H1 (cell line): ENCODE data around the gene TRIM9. TPM values are rescaled to one million over a fixed set of nuclear protein-coding genes. Genes with fewer than 3 reads are reported as not detected.

Experiments
- CTCF ChIA-PET: fragments of 300-600 bp; sonication (Branson Sonifier 250); formaldehyde crosslinking; loops from one replicate; lab custom pipeline; 2021; ENCODE audit not compliant: partially characterized antibody; lab: Charles Lee
- POLR2A ChIA-PET: fragments of 300-600 bp; sonication (Branson Sonifier 250); formaldehyde crosslinking; loops from one replicate; lab custom pipeline; 2021; ENCODE audit warnings: inconsistent platforms; ENCODE audit not compliant: partially characterized antibody; lab: Charles Lee
- DNase-seq, 2 experiments: peaks; one replicate each; pipeline versions ENCODE4 v3.0.0 to v3.0.0-alpha.2; 2010 to 2022; ENCODE audit warnings: low spot score in 2 of 2, low read depth in 1 of 2, mixed read lengths in 1 of 2
- FAIRE-seq: peaks from 2 replicates; lab custom pipeline; 2011; peaks lifted over from hg19 to GRCh38; lab: Jason Lieb, UNC
- H2AFZ ChIP-seq: 2 replicates; pipeline ENCODE4 v1.8.1; 2012; ENCODE audit warnings: low read length, inconsistent platforms
- H2AK5ac ChIP-seq: 2 replicates; pipeline ENCODE4 v1.6.1; 2013; ENCODE audit warnings: low read depth, low read length
- H2BK120ac ChIP-seq: replicated peaks from 2 replicates; pipeline ENCODE3; 2013; ENCODE audit warnings: low read depth, low read length, inconsistent platforms
- H2BK12ac ChIP-seq: 2 replicates; pipeline ENCODE4 v1.6.1; 2013; ENCODE audit warnings: low read depth, low read length
- H2BK15ac ChIP-seq: 2 replicates; pipeline ENCODE4 v1.6.1; 2013; ENCODE audit warnings: low read length
- H2BK20ac ChIP-seq: 2 replicates; pipeline ENCODE4 v1.6.1; 2013; ENCODE audit warnings: low read length
- H2BK5ac ChIP-seq: 2 replicates; pipeline ENCODE4 v1.6.1; 2013; ENCODE audit warnings: low read depth, low read length
- H3K14ac ChIP-seq: 2 replicates; pipeline ENCODE4 v1.6.1; 2013; ENCODE audit warnings: inconsistent platforms; ENCODE audit not compliant: insufficient read length
- H3K18ac ChIP-seq: 2 replicates; pipeline ENCODE4 v1.6.1; 2013; ENCODE audit warnings: low read length; ENCODE audit errors: extremely low read depth
- H3K23ac ChIP-seq: 2 replicates; pipeline ENCODE4 v1.6.1; 2013; ENCODE audit warnings: inconsistent platforms; ENCODE audit not compliant: insufficient read length
- H3K23me2 ChIP-seq: 2 replicates; pipeline ENCODE4 v1.6.1; 2013; ENCODE audit warnings: low read depth, low read length
- H3K27ac ChIP-seq: 2 replicates; pipeline ENCODE4 v1.6.1; 2011; ENCODE audit warnings: low read depth, low read length, inconsistent platforms
- H3K27me3 ChIP-seq, 4 experiments: replicated peaks in 1 of 4; 1 replicate in 1 of 4; 2 replicates in 3 of 4; pipeline versions ENCODE4 v1.6.1 to v1.8.1; 2011 to 2013; ENCODE audit warnings: low read length in 3 of 4, mild to moderate bottlenecking in 3 of 4, inconsistent platforms in 2 of 4, mixed read lengths in 2 of 4, moderate library complexity in 1 of 4; ENCODE audit not compliant: control insufficient read depth in 3 of 4, insufficient read depth in 3 of 4; ENCODE audit errors: extremely low read depth in 1 of 4
- H3K36me3 ChIP-seq, 4 experiments: 2 replicates each; pipeline versions ENCODE4 v1.6.1 to v1.8.1; 2011 to 2013; ENCODE audit warnings: mild to moderate bottlenecking in 4 of 4, low read length in 3 of 4, moderate library complexity in 2 of 4, control low read depth in 1 of 4, inconsistent platforms in 1 of 4; ENCODE audit not compliant: insufficient read depth in 4 of 4, control insufficient read depth in 2 of 4
- H3K4ac ChIP-seq: replicated peaks from 2 replicates; pipeline ENCODE3; 2013; ENCODE audit warnings: low read length, low read depth, mixed read lengths, inconsistent platforms; ENCODE audit not compliant: insufficient read length
- H3K4me1 ChIP-seq, 4 experiments: replicated peaks in 1 of 4; 1 replicate in 1 of 4; 2 replicates in 3 of 4; pipeline versions ENCODE4 v1.6.1 to v1.8.1; 2011 to 2013; ENCODE audit warnings: low read length in 3 of 4, inconsistent platforms in 2 of 4, mixed read lengths in 1 of 4; ENCODE audit not compliant: insufficient read depth in 4 of 4, control insufficient read depth in 3 of 4
- H3K4me2 ChIP-seq, 2 experiments: 2 replicates each; pipeline versions ENCODE4 v1.6.1 to v1.8.1; 2011 to 2013; ENCODE audit warnings: low read depth in 2 of 2, low read length in 2 of 2, control low read depth in 1 of 2, inconsistent platforms in 1 of 2, mild to moderate bottlenecking in 1 of 2; ENCODE audit not compliant: insufficient read depth in 1 of 2
- H3K4me3 ChIP-seq, 4 experiments: fragments of 200-600, 300-600 bp in 1 of 4; sonication (generic), shearing (Covaris generic), sonication (Bioruptor Twin) in 1 of 4; 2 replicates each; pipeline versions ENCODE4 v1.5.1 to v1.8.1; 2011 to 2016; ENCODE audit warnings: low read length in 4 of 4, low read depth in 3 of 4, control low read depth in 2 of 4, inconsistent platforms in 2 of 4, mild to moderate bottlenecking in 2 of 4, mixed read lengths in 1 of 4, moderate library complexity in 1 of 4; ENCODE audit not compliant: insufficient read depth in 2 of 4; ENCODE audit errors: extremely low read depth in 1 of 4
- H3K56ac ChIP-seq: replicated peaks from 2 replicates; pipeline ENCODE3; 2013; ENCODE audit warnings: low read depth, mild to moderate bottlenecking, mixed read lengths, low read length, inconsistent platforms; ENCODE audit not compliant: insufficient read length
- H3K79me1 ChIP-seq: 2 replicates; pipeline ENCODE4 v1.6.1; 2013; ENCODE audit warnings: low read depth, low read length, control low read depth
- H3K79me2 ChIP-seq, 2 experiments: 2 replicates each; pipeline versions ENCODE4 v1.6.1 to v1.8.1; 2012 to 2013; ENCODE audit warnings: low read length in 2 of 2, mild to moderate bottlenecking in 2 of 2, inconsistent platforms in 1 of 2; ENCODE audit not compliant: insufficient read depth in 2 of 2, control insufficient read depth in 1 of 2
- H3K9ac ChIP-seq, 4 experiments: replicated peaks in 1 of 4; 1 replicate in 1 of 4; 2 replicates in 3 of 4; pipeline versions ENCODE4 v1.6.1 to v1.8.1; 2011 to 2013; ENCODE audit warnings: low read depth in 3 of 4, low read length in 3 of 4, control low read depth in 2 of 4, mild to moderate bottlenecking in 2 of 4, moderate library complexity in 2 of 4, inconsistent platforms in 1 of 4; ENCODE audit errors: extremely low read depth in 1 of 4
- H3K9me3 ChIP-seq, 2 experiments: 2 replicates each; pipeline versions ENCODE4 v1.6.1 to v1.8.1; 2012 to 2013; ENCODE audit warnings: mild to moderate bottlenecking in 2 of 2, moderate library complexity in 2 of 2, control low read depth in 1 of 2, inconsistent platforms in 1 of 2, low read depth in 1 of 2, low read length in 1 of 2, mixed read lengths in 1 of 2; ENCODE audit not compliant: insufficient read depth in 2 of 2
- H4K20me1 ChIP-seq, 2 experiments: replicated peaks in 1 of 2; 2 replicates each; pipeline versions ENCODE3 to v1.8.1; 2011 to 2013; ENCODE audit warnings: inconsistent platforms in 2 of 2, low read length in 2 of 2, mild to moderate bottlenecking in 1 of 2; ENCODE audit not compliant: insufficient read depth in 2 of 2, control insufficient read depth in 1 of 2
- H4K5ac ChIP-seq: 2 replicates; pipeline ENCODE4 v1.6.1; 2013; ENCODE audit warnings: low read length, low read depth, mixed read lengths, inconsistent platforms; ENCODE audit not compliant: insufficient read length
- H4K8ac ChIP-seq: 2 replicates; pipeline ENCODE4 v1.8.0; 2013; ENCODE audit warnings: mild to moderate bottlenecking, moderate library complexity, low read length, inconsistent platforms; ENCODE audit not compliant: insufficient read depth; ENCODE audit errors: extremely low read depth
- H4K91ac ChIP-seq: replicated peaks from 2 replicates; pipeline ENCODE3; 2013; ENCODE audit warnings: low read length, mixed read lengths, inconsistent platforms; ENCODE audit not compliant: insufficient read length
- CBX5 ChIP-seq: fragments of 300-800, 300-1000 bp; sonication (generic); IDR thresholded peaks from 2 replicates; pipeline ENCODE4 v1.7.1; 2016; ENCODE audit warnings: antibody characterized with exemption, low read length, low read depth
- CREB1 ChIP-seq: IDR thresholded peaks from 2 replicates; pipeline ENCODE4 v1.6.1; 2012; ENCODE audit warnings: inconsistent platforms
- WGBS, 2 experiments: shearing (Covaris generic) in 1 of 2; methylation state at CpG; one replicate each; pipeline versions ENCODE4 v1.1.6 to v1.1.7; 2013 to 2015; ENCODE audit warnings: low lambda C conversion rate in 2 of 2, mixed read lengths in 2 of 2, inconsistent platforms in 1 of 2, low coverage in 1 of 2, missing lambda C conversion rate in 1 of 2; ENCODE audit not compliant: insufficient replicate concordance in 2 of 2, insufficient coverage in 1 of 2, insufficient read length in 1 of 2; ENCODE audit errors: extremely low coverage in 1 of 2, missing lambda C conversion rate in 1 of 2; 5-methylcytosine and 5-hydroxymethylcytosine counted together
- polyA plus RNA-seq, 7 experiments: library from polyadenylated mRNA; depleted of rRNA in 3 of 7; stranded (reverse) in 5 of 7; unstranded in 2 of 7; fragments of >200 nt in 5 of 7; fragments of 200-250 nt in 2 of 7; gene quantifications; 1 replicate in 5 of 7; 2 replicates in 1 of 7; 4 replicates in 1 of 7; pipeline versions ENCODE4 v1.2.1 to v1.2.3, GENCODE V29; 2011 to 2013; ENCODE audit warnings: missing spikeins in 2 of 7, mixed read lengths in 2 of 7
- total RNA-seq: library from RNA; stranded (reverse); fragmentation: NEBNext Ultra II Directional; extraction: Animal tissue kit (Norgen Biotek cat#: 25700); gene quantifications from 2 replicates; pipeline ENCODE4 v1.2.1, GENCODE V29; 2021

Gene TRIM9
- total and polyA plus RNA-seq, 2 of the 8 experiments (the other 6 are each of a cell fraction or from before 2014, with no cell fraction given) = 2.7 to 5.4 TPM

- DNase-seq (no peak), FAIRE-seq (no peak)
- no peaks in the 10 kb centered on the region for H3K23me2 ChIP-seq
- H3K27me3 ChIP-seq = no peaks in the 10 kb centered on the region
- no peak overlapping the region for H3K23ac ChIP-seq
- TF ChIP-seq CREB1 (no peak), CBX5 (no peak)
- POLR2A ChIA-PET = no interaction called here
- no peak overlapping the region for H4K91ac ChIP-seq
- H4K20me1 ChIP-seq = no peaks in the 10 kb centered on the region
- no peak overlapping the region for H2BK5ac ChIP-seq
- no peak overlapping the region for H2BK12ac ChIP-seq
- H3K79me1 ChIP-seq = no peaks in the 10 kb centered on the region
- H3K4me1 ChIP-seq = peaks cover 0 to 5% (median under 1%) of the 10 kb centered on the region in 4 experiments; a peak in 2 of 7 replicates
- no peaks in the 10 kb centered on the region for H3K36me3 ChIP-seq
- H3K27ac ChIP-seq = no peak overlapping the region
- no peak overlapping the region for H4K8ac ChIP-seq
- H2BK20ac ChIP-seq = no peak overlapping the region
- H3K4me3 ChIP-seq = no peak overlapping the region
- no peaks in the 10 kb centered on the region for H3K79me2 ChIP-seq
- H2BK120ac ChIP-seq = no peak overlapping the region
- H3K4me2 ChIP-seq = no peak overlapping the region
- H2BK15ac ChIP-seq = no peak overlapping the region
- H3K9ac ChIP-seq = no peak overlapping the region
- H3K14ac ChIP-seq = no peak overlapping the region
- H3K4ac ChIP-seq = no peak overlapping the region
- H3K56ac ChIP-seq = no peak overlapping the region
- 79% methylated on average over 9 of the region's 9 CpGs; no CpG with 5 or more reads in 1 of the 2 experiments for WGBS, 2 experiments
- H4K5ac ChIP-seq = no peak overlapping the region
- no peaks in the 10 kb centered on the region for H3K9me3 ChIP-seq
- H2AK5ac ChIP-seq = no peak overlapping the region
- CTCF ChIA-PET = no interaction called here
- H3K18ac ChIP-seq = no peak overlapping the region
- no peak overlapping the region for H2AFZ ChIP-seq
Measured at GRCh38 chr14:51035611-51036192, 59.2 kb downstream of the TRIM9 start.
